PC-3 (cell line): ENCODE data around the gene BAZ2A. TPM values are rescaled to one million over a fixed set of nuclear protein-coding genes. Genes with fewer than 3 reads are reported as not detected.

Source experiments
- ATAC-seq: fragments of 200-7000 bp; cut with Tn5 transposase; 2 replicates; pipeline ENCODE4 v1.9.1; 2020; ENCODE audit warnings: mild to moderate bottlenecking, moderate library complexity
- BruUV-seq: library from RNA; stranded (reverse); fragments of 400-500 nt; replicated peaks from 2 replicates; lab custom pipeline; 2021; lab: Mats Ljungman, UMichigan
- CTCF ChIA-PET: fragments of 300-600 bp; sonication (Branson Sonifier 250); formaldehyde crosslinking; loops from one replicate; lab custom pipeline; 2022; ENCODE audit warnings: antibody characterized with exemption; lab: Charles Lee
- POLR2A ChIA-PET: fragments of 300-600 bp; sonication (Branson Sonifier 250); formaldehyde crosslinking; loops from one replicate; lab custom pipeline; 2022; ENCODE audit warnings: antibody characterized with exemption; ENCODE audit not compliant: unreplicated experiment; lab: Charles Lee
- DNase-seq: peaks from one replicate; pipeline ENCODE4 v3.0.0-alpha.2; 2015
- H2AFZ ChIP-seq: fragments of 300-600 bp; sonication (generic); 2 replicates; pipeline ENCODE4 v1.6.0; 2016; ENCODE audit warnings: antibody characterized with exemption, low read length
- H3F3A ChIP-seq: fragments of 300-600 bp; sonication (generic); one replicate; pipeline ENCODE4 v1.6.0; 2017; ENCODE audit warnings: antibody characterized with exemption, low read length, control low read depth, mild to moderate bottlenecking; ENCODE audit not compliant: unreplicated experiment
- H3K27ac ChIP-seq: fragments of 300-600 bp; sonication (generic); 2 replicates; pipeline ENCODE4 v1.5.1; 2016; ENCODE audit warnings: mild to moderate bottlenecking, low read length
- H3K27me3 ChIP-seq: fragments of 300-600 bp; sonication (generic); 2 replicates; pipeline ENCODE4 v1.6.1; 2016; ENCODE audit warnings: low read length, mixed read lengths
- H3K36me3 ChIP-seq: fragments of 300-600 bp; sonication (generic); 2 replicates; pipeline ENCODE4 v1.6.1; 2016; ENCODE audit warnings: low read depth, mixed run types, low read length, mixed read lengths
- H3K4me1 ChIP-seq: fragments of 300-600 bp; sonication (generic); 2 replicates; pipeline ENCODE4 v1.5.1; 2016; ENCODE audit warnings: low read length; ENCODE audit not compliant: insufficient read depth
- H3K4me2 ChIP-seq: fragments of 300-600 bp; sonication (generic); 2 replicates; pipeline ENCODE4 v1.6.0; 2016; ENCODE audit warnings: low read length
- H3K4me3 ChIP-seq: fragments of 300-600 bp; sonication (generic); 2 replicates; pipeline ENCODE4 v1.5.1; 2016; ENCODE audit warnings: mild to moderate bottlenecking, low read length, mixed read lengths
- H3K79me2 ChIP-seq: fragments of 300-600 bp; sonication (generic); 2 replicates; pipeline ENCODE4 v1.6.1; 2017; ENCODE audit warnings: low read length, mixed read lengths
- H3K9ac ChIP-seq: fragments of 300-600 bp; sonication (generic); 2 replicates; pipeline ENCODE4 v1.6.0; 2016; ENCODE audit warnings: mild to moderate bottlenecking, low read length
- H3K9me2 ChIP-seq: fragments of 300-600 bp; sonication (generic); replicated peaks from 2 replicates; pipeline ENCODE4 v1.6.1; 2016; ENCODE audit warnings: mixed run types, low read length, mixed read lengths
- H3K9me3 ChIP-seq: fragments of 300-600 bp; sonication (generic); 2 replicates; pipeline ENCODE4 v1.6.1; 2016; ENCODE audit warnings: low read length, mixed read lengths
- H4K20me1 ChIP-seq: fragments of 300-600 bp; sonication (generic); 2 replicates; pipeline ENCODE4 v1.6.1; 2016; ENCODE audit warnings: low read length, mixed read lengths
- CTCF ChIP-seq: fragments of 300-600 bp; sonication (generic); conservative IDR thresholded peaks from 2 replicates; pipeline ENCODE4 v1.5.1; 2017; ENCODE audit warnings: antibody characterized with exemption, low read depth, mild to moderate bottlenecking, low read length
- EZH2 ChIP-seq: fragments of 300-600 bp; sonication (generic); IDR thresholded peaks from one replicate; pipeline ENCODE4 v1.6.1; 2017; ENCODE audit warnings: antibody characterized with exemption, mild to moderate bottlenecking, low read length; ENCODE audit not compliant: unreplicated experiment
- EZH2phosphoT487 ChIP-seq: fragments of 300-600 bp; sonication (generic); IDR thresholded peaks from 2 replicates; pipeline ENCODE4 v1.6.1; 2018; ENCODE audit warnings: mild to moderate bottlenecking, antibody characterized with exemption, low read length, borderline replicate concordance
- intact Hi-C: fragments of 100-400 bp; cut with micrococcal nuclease; formaldehyde crosslinking; loops from 2 replicates; pipeline ENCODE4 v1.9.0; 2023
- total RNA-seq: library from RNA; depleted of rRNA; stranded (reverse); fragments of >200 nt; gene quantifications from 2 replicates; pipeline ENCODE4 v1.2.3, GENCODE V29; 2014

BAZ2A gene
- total RNA-seq, 1 experiment from 2014 or later = 33.8 TPM

DNA sequence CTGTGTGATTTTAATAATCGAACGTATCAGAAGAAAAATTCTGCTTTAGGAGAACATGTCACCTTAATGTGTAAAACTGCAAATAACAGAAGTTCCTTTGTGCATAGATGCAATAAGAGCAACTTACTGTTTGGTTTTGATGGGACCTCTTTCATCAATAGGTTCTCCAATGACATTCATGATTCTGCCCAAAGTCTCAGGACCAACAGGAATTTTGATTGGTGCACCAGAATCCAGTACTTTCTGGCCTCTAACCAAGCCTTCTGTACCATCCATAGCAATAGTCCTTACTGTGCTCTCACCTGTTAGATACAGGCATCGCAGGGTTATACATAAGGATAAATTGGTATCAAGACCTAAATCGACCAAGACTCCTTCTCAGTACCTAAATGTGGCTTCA, 14.5 kb upstream of the BAZ2A start:
- Histone ChIP-seq H3K36me3 (peaks cover 43% of the 10 kb centered on the region), H3K4me3 (peak overlapping the region; percentile 94), H2AFZ (no peak overlapping the region), H3K9me3 (no peaks in the 10 kb centered on the region), H3K9me2 (no peaks in the 10 kb centered on the region), H4K20me1 (peaks cover 37% of the 10 kb centered on the region), H3K4me2 (peak overlapping the region; percentile 88), H3K9ac (peak overlapping the region; percentile 96), H3K79me2 (peaks cover 49% of the 10 kb centered on the region), H3K27me3 (no peaks in the 10 kb centered on the region), H3F3A (peaks cover 8% of the 10 kb centered on the region), H3K4me1 (peaks cover 23% of the 10 kb centered on the region), H3K27ac (no peak overlapping the region)
- ChIA-PET CTCF (no interaction called here), POLR2A (no interaction called here)
- DNase-seq (no peak), ATAC-seq (no peak)
- TF ChIP-seq CTCF (no peak), EZH2phosphoT487 (no peak), EZH2 (no peak)
- BruUV-seq = no TSS peak
- intact Hi-C loops = no loop called here

GRCh38 chr12:56641219-56641618, 11.1 kb upstream of the BAZ2A start:
- ChIA-PET CTCF (interaction anchor here (0.6 kb wide), 1 partner anchor 15 kb away, joined by 5 read pairs; no protein-coding TSS in a partner anchor), POLR2A (no interaction called here)
- ATAC-seq = no peak
- Histone ChIP-seq H2AFZ (no peak overlapping the region), H3K9ac (no peak overlapping the region), H3K27me3 (no peaks in the 10 kb centered on the region), H3K9me3 (no peaks in the 10 kb centered on the region), H4K20me1 (peaks cover 42% of the 10 kb centered on the region), H3K4me3 (no peak overlapping the region), H3F3A (peaks cover 20% of the 10 kb centered on the region), H3K79me2 (peaks cover 49% of the 10 kb centered on the region), H3K4me2 (no peak overlapping the region), H3K9me2 (no peaks in the 10 kb centered on the region), H3K4me1 (peaks cover 23% of the 10 kb centered on the region), H3K27ac (no peak overlapping the region), H3K36me3 (peaks cover 62% of the 10 kb centered on the region)
- intact Hi-C loops = no loop called here
- no peak for TF ChIP-seq EZH2
- no peak for TF ChIP-seq CTCF
- TF ChIP-seq EZH2phosphoT487 = no peak
- BruUV-seq = no TSS peak
- no peak for DNase-seq

GRCh38 chr12:56637621-56638020, 7.5 kb upstream of the BAZ2A start:
- Histone ChIP-seq H3K4me1 (peaks cover 32% of the 10 kb centered on the region), H3K9me3 (no peaks in the 10 kb centered on the region), H4K20me1 (peaks cover 14% of the 10 kb centered on the region), H3K27ac (no peak overlapping the region; the same call in 1 of the 2 replicates), H3K9me2 (no peaks in the 10 kb centered on the region), H3K27me3 (no peaks in the 10 kb centered on the region), H3K4me3 (no peak overlapping the region), H3K36me3 (peaks cover 39% of the 10 kb centered on the region), H3K9ac (no peak overlapping the region), H3F3A (peaks cover 17% of the 10 kb centered on the region), H2AFZ (no peak overlapping the region), H3K79me2 (peaks cover 49% of the 10 kb centered on the region), H3K4me2 (peak overlapping the region; percentile 12; the same call in 1 of the 2 replicates)
- intact Hi-C loops = loop anchor here (1.0 to 2.0 kb wide), 5 partner anchors 47 to 349 kb away; partner anchors contain the start of genes NACA and PTGES3
- ATAC-seq = no peak
- TF ChIP-seq CTCF (no peak), EZH2phosphoT487 (no peak)
- ChIA-PET CTCF (no interaction called here), POLR2A (no interaction called here)
- no TSS peak for BruUV-seq
- no peak for DNase-seq
